ENCODE results near the gene SH3PXD2A.

SH3PXD2A gene

DNA sequence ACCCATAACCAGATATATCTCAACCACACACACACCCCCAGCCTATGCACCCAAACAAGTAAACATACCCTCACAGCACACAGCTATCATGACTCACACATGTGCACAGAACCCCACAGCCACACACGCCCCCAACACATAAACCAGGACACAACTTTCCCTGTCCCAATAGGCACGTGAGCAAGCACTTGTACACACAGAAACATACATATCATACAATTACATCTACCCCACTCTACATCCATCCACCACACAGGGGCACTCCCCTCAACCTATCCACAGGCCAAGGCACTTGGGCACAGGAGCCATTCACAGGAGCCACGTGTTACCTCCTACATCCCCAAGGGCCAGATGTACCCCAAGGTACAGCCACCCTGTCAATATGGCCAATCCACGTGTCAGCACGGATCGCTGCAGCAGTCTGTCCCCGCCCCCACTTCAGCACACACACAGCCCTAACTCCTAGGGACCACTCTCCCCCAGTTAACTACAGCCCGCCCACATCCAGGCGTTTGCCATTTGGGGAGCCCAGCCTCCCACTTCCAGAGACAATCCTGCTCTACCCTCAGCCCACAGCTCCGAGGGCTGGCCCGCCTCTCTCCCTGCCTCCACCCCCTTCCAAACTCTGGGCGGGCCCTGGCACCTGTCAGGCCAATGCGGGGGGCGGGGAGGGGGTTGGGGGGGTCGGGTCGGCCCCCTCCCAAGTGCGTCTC, 163.5 kb downstream of the SH3PXD2A start:
- no peak for DNase-seq (ENCODE audit: low read depth in 1 of 2, low spot score in 1 of 2)

DNA sequence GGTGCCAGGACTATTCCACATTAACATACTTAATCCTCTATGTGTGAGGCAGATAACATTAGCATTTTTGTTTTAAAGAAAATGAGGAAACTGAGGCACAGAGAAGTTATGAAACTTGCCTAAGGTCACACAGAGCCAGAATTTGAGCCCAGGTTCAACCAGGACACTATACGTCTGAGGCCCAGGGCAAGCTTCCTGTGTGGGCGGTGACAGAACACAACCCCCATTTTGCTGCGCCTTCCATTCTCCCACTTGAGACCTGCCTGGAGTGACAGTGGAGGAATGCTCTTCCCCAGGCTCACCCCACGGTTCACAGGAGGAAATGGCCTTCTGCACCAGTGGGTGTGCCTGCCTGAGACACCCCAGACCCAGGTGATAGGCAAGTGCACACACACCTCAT, 164.1 kb downstream of the SH3PXD2A start:
- DNase-seq (ENCODE audit: low read depth in 1 of 2, low spot score in 1 of 2), result no peak

DNA sequence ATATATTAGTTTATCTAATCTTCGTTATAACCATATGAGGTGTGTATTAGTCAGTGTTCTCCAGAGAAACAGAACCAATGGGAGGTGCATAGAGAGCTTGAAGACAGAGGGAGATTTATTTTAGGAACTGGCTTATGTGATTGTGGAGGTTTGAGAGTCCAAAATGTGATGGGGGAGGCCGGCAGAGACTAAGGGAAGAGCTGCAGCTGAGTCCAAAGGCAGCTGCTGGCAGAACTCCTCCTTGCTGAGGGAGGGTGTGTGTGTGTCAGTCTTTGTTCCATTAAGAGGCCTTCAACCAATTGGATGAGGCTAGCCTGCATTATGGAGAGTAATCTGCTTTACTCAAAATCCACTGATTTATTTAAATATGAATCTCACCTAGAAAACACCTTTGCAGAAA, 165.1 kb downstream of the SH3PXD2A start:
- DNase-seq (ENCODE audit: low read depth in 1 of 2, low spot score in 1 of 2), result no peak

DNA sequence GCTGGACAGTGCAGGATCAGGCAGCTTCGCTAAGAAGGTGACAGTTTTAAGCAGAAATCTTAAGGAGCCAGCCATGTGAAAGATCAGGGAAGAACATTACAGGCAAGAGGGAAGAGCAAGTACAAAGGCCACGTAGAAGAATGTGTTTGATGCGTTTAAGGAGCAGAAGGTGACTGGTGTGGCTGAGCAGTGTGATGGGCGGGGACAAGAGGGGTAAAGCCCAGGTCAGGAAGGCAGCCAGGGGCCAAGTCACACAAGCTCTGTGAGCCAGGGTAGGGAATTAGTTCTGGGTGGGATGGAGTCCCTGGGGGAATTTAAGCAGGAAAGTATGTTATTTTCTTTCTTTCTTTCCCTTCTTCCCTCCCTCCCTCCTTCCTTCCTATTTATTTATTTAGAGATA, 166.9 kb downstream of the SH3PXD2A start:
- DNase-seq (ENCODE audit: low read depth in 1 of 2, low spot score in 1 of 2), result no peak

DNA sequence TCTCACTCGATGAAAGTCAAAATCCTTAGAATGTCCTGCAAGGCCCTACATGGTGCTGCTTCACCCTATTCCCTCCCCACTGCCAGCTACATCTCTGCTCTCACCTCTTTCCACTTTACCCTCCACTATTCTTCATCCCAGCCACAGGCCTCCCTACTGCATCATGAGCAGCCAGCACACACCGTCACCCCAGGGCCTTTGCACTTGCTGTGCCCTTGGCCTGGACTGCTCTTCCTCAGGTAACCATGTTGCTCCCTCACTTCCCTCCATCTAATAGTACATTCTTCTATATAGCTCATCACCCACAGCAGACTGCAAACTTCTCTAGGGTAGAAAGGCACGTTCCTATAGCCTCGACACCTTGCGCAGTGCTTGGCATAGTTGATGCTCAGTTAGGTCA, 167.7 kb downstream of the SH3PXD2A start:
- DNase-seq (ENCODE audit: low read depth in 1 of 2, low spot score in 1 of 2), result no peak

DNA sequence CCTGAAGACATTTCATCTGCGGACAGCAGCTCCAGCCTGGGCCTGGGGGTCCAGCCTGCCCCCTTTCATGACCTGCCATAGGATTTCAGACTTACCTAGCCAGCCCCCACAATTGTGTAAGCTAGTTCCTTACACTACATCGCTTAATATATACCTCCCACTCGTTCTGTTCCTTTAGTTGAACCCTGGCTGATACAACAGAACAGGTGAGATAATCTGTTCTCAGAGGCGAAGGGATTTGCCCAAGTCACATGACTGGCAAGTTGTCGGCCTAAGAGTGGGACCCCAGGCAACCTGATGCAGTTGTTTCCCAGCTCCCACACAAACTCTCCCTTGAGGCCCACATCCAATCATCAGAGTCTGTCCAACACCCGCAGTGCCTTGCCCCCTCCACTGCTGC, 168.2 kb downstream of the SH3PXD2A start:
- no peak for DNase-seq (ENCODE audit: low read depth in 1 of 2, low spot score in 1 of 2)

DNA sequence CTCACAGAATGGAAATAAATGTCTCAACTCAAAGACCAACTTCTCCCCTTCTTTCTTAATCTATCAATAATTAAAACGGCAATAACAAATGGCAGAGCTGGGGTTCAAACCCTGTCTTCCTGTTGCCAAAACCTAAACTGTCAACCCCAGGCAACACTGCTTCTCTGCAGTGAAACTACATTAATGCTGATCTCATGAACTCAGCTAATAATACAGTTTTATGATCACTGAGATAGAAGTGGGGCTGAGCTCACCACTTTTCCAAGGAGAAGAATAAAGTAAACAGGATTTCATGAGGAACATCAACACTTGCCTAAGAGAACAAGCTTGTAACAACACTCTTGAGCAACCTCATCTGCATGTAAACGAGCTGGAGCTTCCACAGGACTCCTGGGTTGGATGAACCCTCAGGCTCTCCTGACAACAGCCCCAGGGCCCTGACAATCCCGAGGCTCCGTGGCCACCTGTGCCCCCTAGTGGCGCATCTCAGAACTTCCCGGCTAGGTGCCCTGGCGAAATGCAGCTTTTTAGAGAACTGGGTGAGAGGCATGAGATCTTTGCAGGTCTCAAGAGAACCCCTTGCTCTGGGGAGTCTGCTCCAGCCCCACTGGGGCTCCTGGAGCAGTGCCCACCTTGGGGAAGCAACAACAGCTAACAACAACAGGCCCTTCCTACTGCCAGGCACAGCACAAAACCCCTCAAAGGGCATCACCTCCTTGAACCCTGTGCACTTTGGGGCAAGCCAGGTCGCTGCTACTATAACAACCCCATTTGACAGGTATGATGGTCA, 169.3 kb downstream of the SH3PXD2A start:
- DNase-seq (ENCODE audit: low read depth in 1 of 2, low spot score in 1 of 2), result peak; percentile 66 to 70

DNA sequence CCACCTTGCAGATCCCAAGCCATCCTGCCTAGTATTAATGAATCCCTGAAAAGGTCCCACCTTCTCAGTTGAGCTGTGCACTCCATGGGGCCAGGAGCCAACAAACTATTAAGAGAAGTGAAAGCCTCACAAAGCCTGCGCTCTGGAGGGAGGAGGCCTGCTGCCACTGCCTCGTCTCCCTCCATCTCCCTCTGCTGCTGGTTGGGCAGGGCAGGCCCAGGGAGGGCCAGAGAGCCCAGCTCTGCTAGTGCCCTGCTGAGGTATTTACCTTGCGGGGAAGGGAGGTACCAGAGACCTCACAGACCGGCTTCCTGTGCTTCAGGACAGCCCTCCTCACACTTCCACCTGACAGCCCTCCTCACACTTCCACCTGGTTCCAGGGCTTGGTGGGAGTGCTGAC, 171.5 kb downstream of the SH3PXD2A start:
- no peak for DNase-seq (ENCODE audit: low read depth in 1 of 2, low spot score in 1 of 2)

DNA sequence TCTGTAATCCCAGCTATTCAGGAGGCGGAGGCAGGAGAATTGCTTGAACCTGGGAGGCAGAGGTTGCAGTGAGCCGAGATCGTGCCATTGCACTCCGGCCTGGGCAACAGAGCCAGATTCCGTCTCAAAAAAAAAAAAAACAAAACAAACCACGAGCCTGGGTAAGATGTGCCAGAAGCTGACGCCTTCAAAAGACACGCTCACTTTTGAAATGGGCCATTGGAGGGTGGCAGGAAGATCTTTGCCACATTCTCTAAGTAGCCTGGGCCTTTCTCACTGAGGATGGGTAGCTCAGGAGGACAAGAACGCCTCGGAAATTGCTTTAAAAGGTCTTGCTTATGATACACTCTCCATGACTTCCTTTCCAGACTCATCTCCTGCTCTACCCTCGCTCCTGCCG, 172.7 kb downstream of the SH3PXD2A start:
- no peak for DNase-seq (ENCODE audit: low read depth in 1 of 2, low spot score in 1 of 2)

DNA sequence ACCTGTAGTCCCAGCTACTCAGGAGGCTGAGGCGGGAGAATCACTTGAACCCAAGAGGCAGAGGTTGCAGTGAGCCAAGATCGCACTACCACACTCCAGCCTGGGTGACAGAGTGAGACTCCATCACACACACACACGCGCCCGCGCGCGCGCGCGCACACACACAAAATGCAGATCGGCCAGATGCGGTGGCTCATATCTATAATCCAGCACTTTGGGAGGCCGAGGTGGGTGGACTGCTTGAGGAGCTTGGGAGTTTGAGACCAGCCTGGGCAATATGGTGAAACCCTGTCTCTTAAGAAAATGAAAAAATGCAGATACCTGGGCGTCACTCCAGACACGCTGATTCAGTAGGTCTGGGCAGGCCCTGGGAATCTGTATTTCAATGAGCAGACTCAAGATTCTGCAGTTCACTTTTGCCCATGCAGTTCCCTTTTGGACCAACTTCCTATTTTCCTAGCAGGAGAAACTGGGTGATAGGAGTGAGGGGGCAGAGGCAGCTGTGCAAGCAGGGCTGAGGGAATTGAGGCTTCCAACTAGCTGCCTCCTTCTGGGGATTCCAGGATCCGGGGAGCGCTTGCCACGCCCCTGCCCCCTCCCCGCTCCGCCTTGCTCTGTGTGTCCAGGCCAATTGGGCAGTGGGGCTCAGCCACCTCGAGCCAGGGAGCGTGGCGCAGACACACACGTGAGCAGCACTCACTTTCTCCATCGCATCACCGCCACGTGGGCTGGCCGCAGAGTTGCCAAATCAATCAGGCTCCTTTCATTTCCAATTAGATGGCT, 173.6 kb downstream of the SH3PXD2A start:
- no peak for DNase-seq (ENCODE audit: low read depth in 1 of 2, low spot score in 1 of 2)

DNA sequence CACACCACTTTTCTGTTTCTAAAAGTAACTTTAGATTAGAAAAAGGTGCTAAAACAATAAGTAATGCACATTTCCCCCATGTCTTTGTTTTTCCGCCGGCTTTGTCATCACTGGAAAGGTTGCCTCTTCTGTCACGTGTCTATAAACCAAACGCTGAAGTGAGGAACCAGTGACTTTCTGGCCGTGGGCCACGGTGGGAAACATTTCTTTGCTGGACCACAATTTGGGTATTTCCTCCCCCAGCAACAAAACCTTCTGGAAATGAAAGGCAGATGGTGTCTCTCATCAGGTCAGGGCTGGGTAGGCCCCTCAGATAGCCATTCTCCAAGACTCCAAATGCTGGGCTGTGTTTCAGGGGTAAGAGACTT, 174.5 kb downstream of the SH3PXD2A start:
- no peak for DNase-seq (ENCODE audit: low read depth in 1 of 2, low spot score in 1 of 2)

DNA sequence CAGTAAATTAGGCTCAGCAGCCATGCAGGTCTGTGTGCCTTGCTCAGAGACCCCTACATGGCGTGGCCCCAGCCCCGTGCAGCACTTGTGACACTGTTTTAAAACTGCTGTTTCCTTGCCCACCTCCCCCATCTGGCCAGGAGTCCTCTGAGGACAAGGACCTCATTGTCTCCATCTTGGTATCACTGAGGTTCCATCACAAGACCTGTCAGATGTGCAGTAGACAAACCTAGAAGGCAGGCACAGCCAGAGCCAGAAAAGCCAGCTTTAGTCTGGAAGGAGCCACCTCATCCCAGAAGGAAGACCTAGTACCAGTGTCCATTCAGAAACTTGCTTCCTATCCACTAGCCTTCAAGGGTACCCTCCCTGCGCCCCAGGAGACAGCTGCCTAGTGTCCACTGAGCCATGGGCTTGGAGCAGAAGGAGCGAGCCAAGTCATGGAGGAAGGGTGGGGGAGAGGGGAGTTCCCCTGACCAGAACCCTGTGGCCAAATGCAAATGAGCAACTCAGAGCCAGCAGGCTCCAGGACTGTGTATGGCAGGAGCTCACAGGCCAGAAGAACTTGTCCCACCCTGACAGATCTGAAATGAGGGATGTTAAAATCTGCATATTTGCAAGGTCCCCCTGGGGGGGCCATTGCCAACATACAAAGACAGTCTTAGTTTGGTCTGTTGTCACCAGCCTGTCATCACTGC, 176.1 kb downstream of the SH3PXD2A start:
- DNase-seq (ENCODE audit: low read depth in 1 of 2, low spot score in 1 of 2), result no peak

DNA sequence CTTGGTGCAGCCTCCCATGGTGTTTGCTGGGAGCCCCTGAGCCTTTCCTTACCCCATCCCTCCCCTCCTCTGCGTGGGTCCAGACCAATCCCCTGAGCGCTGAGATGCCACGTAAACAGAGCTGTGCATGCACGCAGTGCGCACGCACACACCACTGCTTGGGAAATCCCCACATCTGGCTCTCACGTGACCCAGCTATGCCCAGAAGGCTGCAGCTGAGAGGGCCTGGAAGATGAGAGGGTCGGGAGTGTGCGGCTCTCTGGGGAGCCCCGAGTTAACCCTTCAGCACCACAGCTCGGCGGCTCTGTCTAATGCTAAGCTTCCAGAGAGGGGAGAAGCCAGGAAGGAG, 177.2 kb downstream of the SH3PXD2A start:
- peak; percentile 60 to 85 for DNase-seq (ENCODE audit: low read depth in 1 of 2, low spot score in 1 of 2)

DNA sequence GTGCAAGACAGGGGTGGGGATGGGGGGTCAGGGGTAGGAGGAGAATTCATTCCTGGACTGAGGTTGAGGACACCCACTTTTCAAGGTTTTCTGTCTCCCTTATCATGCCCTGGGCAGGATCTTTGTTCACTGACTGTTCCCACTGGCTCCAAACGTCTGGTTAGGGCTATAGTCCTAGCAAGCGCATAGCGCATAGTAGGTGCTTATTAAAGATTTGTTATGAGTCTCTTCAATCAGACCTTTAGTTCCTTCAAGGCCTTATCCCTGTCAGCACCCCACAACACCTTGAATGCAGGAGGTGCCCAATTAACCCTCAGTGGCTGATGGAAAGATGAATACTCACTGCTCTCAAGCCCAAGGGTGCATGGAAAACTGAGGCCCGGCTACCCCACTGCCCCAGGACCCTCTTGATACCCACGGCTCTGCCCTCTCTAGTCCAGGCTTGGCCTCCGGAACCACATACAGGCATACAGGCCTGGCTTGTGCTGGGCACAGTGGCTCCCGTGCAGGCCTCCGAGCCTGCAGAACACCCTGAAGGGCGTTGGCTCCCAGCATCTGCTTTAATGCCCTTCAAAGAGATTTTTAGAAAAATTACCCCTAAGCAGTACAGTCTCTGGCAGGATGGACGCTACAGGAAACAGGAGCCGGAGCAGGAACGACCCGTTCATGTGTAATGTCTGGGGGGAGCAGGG, 177.7 kb downstream of the SH3PXD2A start:
- DNase-seq (ENCODE audit: low read depth in 1 of 2, low spot score in 1 of 2), result no peak

DNA sequence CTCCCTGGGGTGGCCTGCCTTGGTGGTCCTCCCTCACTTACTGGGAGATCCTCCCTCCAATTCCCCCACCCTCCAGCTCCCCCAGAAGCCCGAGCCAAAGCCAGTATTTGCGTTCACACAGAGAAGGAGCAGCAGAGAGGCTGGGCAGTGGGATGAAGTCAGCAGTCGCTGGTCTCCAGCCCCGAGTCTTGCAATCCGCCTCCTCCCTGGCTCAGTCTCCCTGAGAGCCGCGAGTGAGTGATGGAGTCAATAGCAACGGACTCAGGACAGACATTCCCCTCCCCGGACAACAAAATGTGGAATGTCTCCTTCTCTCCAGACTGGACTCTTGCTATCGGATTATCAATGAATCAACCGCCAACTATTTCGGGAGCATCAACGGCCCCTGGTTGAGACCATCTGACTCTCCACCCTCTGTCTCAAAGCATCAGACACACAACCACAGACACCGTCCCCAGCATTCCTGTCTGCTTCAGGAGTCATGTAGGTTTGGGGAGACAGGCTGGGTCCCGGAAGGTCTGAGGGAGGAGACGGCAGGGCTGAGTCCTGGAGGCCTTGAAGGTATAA, 178.4 kb downstream of the SH3PXD2A start:
- DNase-seq (ENCODE audit: low read depth in 1 of 2, low spot score in 1 of 2), result no peak

DNA sequence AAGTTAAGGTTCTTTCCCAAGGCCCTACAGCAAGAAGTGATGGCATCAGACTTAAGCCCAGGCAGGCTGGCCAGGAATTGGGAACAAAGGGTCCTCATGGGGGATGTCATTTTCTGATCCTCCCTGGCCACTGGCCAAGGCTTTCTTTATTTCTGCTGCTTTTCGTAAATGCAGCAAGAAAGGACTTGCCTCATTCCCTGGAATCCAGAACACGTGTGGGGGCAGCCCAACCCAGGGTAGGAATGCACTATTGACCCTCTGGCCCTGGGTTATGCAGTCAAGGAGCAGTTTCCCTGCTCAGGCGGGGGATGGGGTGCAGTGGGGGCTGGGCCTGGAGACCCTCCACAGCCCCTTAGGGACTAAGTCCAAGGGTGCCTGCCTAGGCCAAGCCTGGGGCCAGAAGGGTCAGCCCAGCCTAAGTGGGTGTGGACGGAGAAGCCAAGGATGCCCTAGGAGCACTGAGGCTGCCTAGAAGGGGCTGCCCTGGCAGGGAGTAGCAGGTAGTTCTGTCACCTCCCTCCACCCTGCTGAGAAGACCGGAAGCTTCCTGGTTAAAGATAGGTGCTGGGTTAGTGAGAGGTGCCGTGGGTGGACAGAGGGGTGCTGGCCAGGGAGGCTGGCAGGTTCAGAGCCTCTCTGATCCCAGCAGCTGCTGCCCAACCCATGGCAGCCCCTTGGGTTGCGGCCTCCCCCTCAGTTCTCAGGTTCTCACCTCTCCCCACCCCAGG, 179.2 kb downstream of the SH3PXD2A start:
- no peak for DNase-seq (ENCODE audit: low read depth in 1 of 2, low spot score in 1 of 2)

DNA sequence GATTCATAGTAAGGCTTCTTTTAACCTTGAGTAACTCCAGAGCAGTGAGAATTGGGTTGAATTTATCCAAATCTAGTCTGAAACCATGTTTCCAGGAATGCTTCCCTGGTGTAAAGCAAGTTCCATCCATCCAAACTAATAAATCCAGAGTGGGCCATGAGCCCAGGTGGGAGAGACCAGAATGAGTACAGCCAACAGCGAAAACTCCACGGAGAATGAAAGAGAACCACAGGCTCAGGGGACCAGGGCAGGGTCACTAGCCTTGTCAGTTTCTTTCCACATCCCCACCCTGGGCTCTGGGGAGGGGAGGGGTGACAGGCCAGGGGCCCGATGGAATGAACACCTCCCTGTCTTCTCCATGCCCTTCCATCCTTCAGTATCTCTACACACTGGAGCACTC, 181.8 kb downstream of the SH3PXD2A start:
- DNase-seq (ENCODE audit: low read depth in 1 of 2, low spot score in 1 of 2), result no peak

DNA sequence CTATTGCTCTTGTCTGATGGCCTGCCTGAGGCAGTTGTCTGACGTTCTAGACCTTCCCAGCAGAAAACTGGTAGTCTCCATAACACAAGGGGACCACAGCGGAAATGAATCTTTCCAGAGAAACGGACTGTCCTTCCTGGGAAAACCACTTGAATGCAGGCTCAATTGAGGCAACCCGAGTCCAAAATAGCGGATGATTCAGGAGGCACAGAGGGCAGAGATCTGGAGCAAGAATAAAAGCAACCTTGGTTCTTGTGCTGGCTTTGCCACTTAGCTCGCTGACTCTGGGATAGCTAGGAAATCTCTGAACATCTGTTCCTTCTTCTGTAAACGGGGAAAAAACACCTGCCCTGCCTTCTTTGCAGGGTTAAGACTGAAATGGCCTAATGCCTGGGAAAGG, 183.0 kb downstream of the SH3PXD2A start:
- DNase-seq (ENCODE audit: low read depth in 1 of 2, low spot score in 1 of 2), result no peak

DNA sequence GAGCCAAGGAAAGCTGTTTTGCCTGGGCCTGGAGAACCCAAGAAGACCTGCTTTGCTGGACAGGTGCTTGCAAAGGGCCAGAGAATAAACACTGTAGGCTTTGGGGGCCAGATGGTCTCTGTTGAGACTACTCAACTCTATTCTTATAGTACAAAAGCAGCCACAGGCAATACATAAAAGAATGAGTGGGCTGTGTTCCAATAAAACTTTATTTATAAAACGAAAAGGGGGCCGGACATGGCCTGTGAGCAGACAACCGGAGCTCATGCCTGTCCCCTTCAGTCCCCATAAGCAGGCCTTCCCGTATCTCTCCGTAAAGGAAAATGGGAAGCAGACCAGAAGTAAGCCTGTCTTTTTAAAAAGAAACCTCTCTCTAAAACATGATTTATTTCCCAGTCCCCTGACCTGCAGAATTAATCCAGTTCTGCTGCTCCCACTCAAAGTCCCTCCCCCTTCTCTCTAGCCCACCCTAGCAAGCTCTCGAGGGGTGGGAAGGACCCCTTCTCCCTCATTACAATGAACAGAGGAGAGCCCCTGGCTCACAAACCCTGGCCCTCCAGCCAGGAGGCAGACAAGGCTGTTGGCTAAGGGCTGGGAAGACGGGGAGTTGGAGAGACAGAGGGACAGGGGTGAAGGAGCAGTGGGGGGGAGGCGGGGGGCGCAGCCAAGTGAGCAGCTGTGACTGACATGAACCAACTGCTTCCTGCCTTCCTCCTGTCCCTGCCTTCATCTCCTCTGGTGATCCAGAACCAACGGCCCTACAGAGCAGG, 184.1 kb downstream of the SH3PXD2A start:
- DNase-seq (ENCODE audit: low read depth in 1 of 2, low spot score in 1 of 2), result no peak
